Muscle layer of colon (tissue), 2 donors: ENCODE results near the gene PITPNM2.

ENCODE experiments used
- H3K27ac ChIP-seq: one replicate; pipeline ENCODE4 v1.7.0; 2013; ENCODE audit warnings: low read depth, mild to moderate bottlenecking, low read length, moderate library complexity
- H3K27me3 ChIP-seq, 2 donors: one replicate each; pipeline ENCODE4 v1.7.0; 2013; ENCODE audit warnings: low read length in 2 of 2, mild to moderate bottlenecking in 2 of 2; ENCODE audit not compliant: insufficient read depth in 2 of 2, control insufficient read depth in 1 of 2
- H3K36me3 ChIP-seq: one replicate; pipeline ENCODE4 v1.7.0; 2013; ENCODE audit warnings: mild to moderate bottlenecking, low read length; ENCODE audit not compliant: insufficient read depth
- H3K4me1 ChIP-seq: one replicate; pipeline ENCODE4 v1.7.0; 2013; ENCODE audit warnings: mild to moderate bottlenecking, low read length; ENCODE audit not compliant: insufficient read depth
- H3K4me3 ChIP-seq, 2 donors: one replicate each; pipeline ENCODE4 v1.7.0; 2013; ENCODE audit warnings: low read length in 2 of 2, low read depth in 1 of 2, mild to moderate bottlenecking in 1 of 2, moderate library complexity in 1 of 2
- H3K9ac ChIP-seq: one replicate; pipeline ENCODE4 v1.7.0; 2013; ENCODE audit warnings: low read length
- H3K9me3 ChIP-seq: one replicate; pipeline ENCODE4 v1.7.0; 2013; ENCODE audit warnings: mild to moderate bottlenecking, low read length
- donor health status: abdominal sarcoma.
- donor health status: Adenocarcinoma of cecum.

The PITPNM2 gene

DNA sequence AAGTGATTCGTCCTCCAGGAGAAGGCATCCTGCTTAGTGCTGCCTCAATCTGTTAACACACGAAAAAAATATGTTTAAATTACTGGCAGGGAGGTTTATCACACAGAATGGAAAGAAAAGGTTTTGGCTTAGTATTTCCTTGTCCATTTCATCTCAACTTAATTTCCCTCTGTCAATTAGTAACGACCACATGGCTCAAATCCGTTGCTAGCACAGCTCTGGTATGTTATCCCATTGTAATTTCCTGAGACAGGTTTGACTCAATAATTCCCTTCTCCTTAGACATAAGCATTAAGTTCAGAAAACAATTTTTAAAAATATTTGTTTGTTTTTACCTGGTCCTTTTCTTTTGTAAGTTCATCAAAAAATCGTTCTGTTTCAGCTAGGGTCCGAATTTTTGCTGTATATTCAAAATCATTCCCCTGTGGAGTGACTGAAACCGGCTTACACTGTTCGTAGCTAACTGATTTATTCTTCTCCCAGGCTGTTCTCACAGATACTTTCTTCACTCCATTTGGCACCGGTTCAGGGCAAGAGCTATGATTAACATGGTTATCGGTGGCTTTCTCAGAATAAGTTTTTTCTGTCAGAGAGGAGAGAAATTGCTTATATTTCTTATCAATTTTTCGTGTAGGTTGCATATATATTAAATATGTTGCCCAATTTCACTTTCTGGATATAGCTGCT is 10.1 kb upstream of the PITPNM2 start:
- peaks cover 10% of the 10 kb centered on the region for H3K36me3 ChIP-seq
- H3K27ac ChIP-seq: no peak overlapping the region

DNA sequence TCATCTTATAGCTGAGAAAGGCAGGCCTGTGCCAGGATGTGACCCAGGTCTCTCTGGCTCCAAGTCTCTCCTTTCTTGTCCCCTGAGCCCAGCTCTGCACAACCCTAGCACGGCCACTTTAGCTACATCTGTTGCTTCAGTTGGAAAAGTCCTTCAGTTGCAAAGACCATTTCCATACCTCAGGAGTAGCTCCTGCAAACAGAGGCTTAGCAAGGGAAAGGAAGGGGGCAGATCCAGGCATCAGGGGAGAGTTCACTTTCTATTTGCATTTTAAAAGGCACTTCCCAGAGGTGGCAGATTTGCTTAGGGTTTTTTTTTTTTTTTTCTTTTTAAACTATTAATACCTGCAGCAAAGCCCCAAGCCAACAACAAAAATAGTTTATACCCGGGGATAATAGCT is 3.0 kb upstream of the PITPNM2 start:
- no peak overlapping the region for H3K9ac ChIP-seq
- H3K9me3 ChIP-seq: no peaks in the 10 kb centered on the region
- no peak overlapping the region for H3K27ac ChIP-seq
- no peaks in the 10 kb centered on the region for H3K36me3 ChIP-seq
- no peak overlapping the region for H3K4me3 ChIP-seq
- H3K27me3 ChIP-seq: no peaks in the 10 kb centered on the region
- peaks cover 12% of the 10 kb centered on the region for H3K4me1 ChIP-seq

More for the DNA sequence above, 10.1 kb upstream of the PITPNM2 start:
- Histone ChIP-seq H3K9me3 (no peaks in the 10 kb centered on the region), H3K27me3 (no peaks in the 10 kb centered on the region), H3K9ac (no peak overlapping the region), H3K4me3 (no peak overlapping the region), H3K4me1 (no peaks in the 10 kb centered on the region)

DNA sequence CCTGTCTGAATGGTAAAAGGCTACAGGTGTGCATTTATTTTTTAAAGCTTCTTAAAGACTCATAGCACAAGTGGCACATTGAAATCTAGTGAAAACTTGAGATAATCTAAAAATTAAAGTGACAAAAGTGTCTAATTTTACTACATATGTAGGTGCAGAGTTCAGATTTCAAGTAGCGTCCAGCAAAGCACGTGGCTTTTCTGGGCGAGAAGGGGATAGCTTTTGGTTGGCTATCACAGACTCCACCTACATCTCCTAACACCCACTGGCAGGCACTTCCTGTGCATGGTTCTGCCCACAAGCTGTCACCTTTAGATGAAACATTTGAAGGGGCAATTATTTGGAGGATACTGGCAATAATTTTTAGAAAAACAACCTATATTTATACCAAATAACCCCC is 1.9 kb upstream of the PITPNM2 start:
- Histone ChIP-seq H3K4me1 (peaks cover 13% of the 10 kb centered on the region), H3K27ac (no peak overlapping the region), H3K9me3 (no peaks in the 10 kb centered on the region), H3K36me3 (peaks cover 4% of the 10 kb centered on the region), H3K4me3 (no peak overlapping the region), H3K9ac (no peak overlapping the region), H3K27me3 (no peaks in the 10 kb centered on the region)

DNA sequence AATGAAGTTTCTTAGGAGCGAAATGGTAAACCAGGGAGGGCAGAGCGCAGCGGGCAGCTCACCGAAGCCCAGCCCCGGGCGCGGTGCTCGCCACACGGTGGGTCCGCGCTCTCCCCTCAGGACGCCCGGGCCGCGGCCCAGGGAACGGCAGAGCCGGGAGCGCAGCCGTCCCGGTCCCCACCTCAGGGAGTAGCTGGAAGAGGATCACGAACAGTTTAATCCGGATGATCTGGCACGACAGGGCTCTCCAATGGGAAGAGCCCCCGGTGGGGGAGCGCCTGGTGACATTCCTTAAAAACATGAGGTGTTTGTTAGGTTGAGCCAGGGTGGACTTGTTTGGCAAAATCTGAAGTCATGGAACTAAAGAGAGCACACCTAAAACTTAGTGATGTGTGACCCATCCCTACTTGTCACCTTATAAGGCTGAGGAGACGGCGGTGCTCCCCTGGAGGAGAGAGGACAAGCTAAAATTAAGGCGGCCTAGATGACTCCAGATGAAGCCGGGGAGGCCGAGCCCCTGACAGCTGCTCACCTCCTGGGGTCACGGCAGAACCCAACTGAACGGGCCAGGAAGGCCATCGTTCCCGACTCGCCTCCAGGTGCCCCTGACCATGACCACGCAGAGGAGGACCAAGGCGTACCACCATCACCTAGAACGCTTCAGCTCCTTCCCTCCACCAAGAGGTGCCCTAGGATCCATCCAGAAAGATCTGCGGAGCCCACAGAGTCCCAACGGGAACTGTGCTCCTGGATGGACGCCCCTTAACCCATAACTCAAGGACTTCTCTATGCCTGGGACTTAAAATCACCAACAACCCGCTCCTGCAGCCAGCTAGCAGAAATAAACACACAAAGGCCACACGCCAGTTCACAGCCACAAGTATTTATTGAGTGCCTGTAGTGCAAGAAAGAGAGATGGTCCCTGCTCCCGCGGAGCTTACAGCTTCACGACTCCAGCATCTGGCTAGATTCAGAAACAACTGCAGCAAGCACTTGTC is 866 bp upstream of the PITPNM2 start:
- Histone ChIP-seq H3K27me3 (no peaks in the 10 kb centered on the region), H3K27ac (peak overlapping the region; percentile 76), H3K36me3 (peaks cover 4% of the 10 kb centered on the region), H3K9ac (peak overlapping the region; percentile 67), H3K9me3 (no peaks in the 10 kb centered on the region), H3K4me1 (peaks cover 13% of the 10 kb centered on the region), H3K4me3 (peak overlapping the region; percentile 73 to 76)

DNA sequence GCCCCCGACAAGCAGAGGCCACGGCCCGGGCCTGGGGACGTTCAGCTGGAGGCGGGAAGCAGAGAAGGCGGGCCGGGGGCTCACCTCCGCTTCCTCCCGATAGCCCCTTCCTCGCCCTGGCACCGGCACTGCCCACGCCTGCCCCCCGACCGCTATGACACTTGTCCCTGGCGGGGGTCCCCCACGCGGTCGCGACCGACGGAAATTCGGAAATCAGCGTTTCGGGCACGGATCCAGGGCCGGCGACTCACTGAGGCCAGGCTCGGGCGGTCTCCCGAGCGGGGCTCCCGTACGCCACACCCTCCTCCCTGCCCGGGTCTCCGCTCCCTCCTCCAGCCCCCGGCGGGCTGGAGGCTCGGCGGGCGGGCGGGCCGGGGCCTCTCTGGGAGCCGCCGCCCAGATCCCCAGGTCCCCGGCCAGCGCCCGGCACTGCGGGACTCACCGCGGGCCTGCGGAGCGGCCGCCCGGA is 581 bp downstream of the PITPNM2 start:
- Histone ChIP-seq H3K36me3 (peaks cover 4% of the 10 kb centered on the region), H3K4me1 (peaks cover 13% of the 10 kb centered on the region), H3K4me3 (peak overlapping the region; percentile 61 to 69), H3K9me3 (no peaks in the 10 kb centered on the region), H3K27me3 (no peaks in the 10 kb centered on the region), H3K9ac (peak overlapping the region; percentile 22), H3K27ac (peak overlapping the region; percentile 84)

DNA sequence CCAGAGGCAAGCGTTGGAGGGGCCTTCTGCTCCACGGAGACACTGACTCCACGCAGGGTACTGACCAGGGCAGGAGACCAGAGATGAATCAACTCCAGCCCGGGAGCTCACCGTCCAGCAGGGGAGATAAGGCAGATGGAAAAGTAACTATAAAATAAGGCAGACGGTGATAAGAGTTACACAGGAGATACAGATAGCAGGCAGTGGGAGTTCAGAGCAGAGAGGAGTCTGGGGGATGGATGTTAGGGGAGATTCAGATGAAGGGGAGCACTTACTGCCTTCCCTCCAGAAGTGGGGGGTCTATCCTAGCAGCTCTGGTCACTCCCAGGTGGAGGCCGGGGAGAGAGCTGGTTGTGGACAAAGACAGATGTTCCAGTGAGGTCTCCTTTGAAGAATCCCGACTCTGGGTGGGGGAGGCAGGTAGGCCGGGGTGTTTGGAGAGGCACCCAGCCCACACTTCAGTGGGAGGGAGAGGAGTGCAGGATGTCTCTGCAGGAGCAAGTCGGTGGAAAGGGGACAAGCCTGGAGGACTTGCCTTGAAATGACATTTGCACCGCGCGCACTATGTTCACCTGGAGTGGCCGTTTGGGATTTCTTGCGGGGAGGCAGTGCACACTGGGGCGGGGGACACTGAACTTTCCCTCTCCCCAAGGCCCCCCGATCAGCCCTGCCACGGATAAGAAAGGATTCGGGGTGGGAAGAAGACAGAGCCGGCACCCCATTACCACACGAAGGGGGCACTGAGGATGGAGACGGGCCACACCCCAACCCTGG is 1.2 kb downstream of the PITPNM2 start:
- Histone ChIP-seq H3K36me3 (peaks cover 4% of the 10 kb centered on the region), H3K4me3 (peak overlapping the region; percentile 61 to 69), H3K4me1 (peaks cover 13% of the 10 kb centered on the region), H3K9ac (peak overlapping the region; percentile 22), H3K27me3 (no peaks in the 10 kb centered on the region), H3K27ac (peak overlapping the region; percentile 84), H3K9me3 (no peaks in the 10 kb centered on the region)

DNA sequence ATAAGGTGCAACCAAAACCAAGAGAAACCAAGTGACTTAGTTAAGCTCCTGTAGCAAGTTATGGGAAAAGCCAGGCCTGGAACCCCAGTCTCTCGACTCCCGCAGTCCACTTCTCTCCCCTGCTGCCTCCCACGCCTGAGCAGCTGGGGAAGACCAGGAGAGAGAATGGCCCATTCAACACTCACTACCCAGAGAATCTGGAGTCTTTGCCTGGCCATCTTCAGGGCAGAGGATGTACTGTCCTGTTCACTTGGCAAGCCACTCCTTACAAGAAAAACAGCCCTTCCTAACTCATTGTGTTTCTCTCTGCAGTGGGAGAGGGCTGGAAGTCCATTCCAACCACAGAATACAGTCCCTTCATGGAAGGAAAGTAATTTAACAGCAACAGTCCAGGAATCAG is 1.8 kb downstream of the PITPNM2 start:
- Histone ChIP-seq H3K27ac (peak overlapping the region; percentile 63), H3K9ac (no peak overlapping the region), H3K27me3 (no peaks in the 10 kb centered on the region), H3K9me3 (no peaks in the 10 kb centered on the region), H3K4me1 (peaks cover 13% of the 10 kb centered on the region), H3K36me3 (peaks cover 4% of the 10 kb centered on the region), H3K4me3 (peak overlapping the region in 1 of 2 donors; percentile 61)

DNA sequence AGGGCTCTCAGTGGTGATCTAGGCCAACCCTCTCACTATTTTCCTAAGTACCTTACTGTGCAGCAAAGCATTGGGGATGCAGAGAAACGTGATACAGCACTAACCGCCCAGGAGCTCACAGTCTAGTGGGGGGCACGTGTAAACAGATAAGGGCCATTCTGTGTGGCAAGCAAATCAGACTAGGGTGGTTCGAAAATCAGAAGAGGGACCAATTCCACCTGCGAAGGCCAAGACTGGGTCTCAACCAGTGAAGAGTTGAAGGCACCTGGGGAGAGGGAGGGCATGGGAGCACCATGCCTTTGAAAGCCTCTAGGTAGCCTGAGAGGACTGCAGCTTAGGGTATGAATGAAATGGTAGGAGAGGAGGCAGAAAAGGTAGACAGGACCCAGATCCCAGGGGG is 2.2 kb downstream of the PITPNM2 start:
- H3K9ac ChIP-seq: no peak overlapping the region
- no peak overlapping the region for H3K4me3 ChIP-seq
- peaks cover 15% of the 10 kb centered on the region for H3K4me1 ChIP-seq
- H3K36me3 ChIP-seq: peaks cover 4% of the 10 kb centered on the region
- no peaks in the 10 kb centered on the region for H3K9me3 ChIP-seq
- H3K27ac ChIP-seq: no peak overlapping the region
- no peaks in the 10 kb centered on the region for H3K27me3 ChIP-seq

DNA sequence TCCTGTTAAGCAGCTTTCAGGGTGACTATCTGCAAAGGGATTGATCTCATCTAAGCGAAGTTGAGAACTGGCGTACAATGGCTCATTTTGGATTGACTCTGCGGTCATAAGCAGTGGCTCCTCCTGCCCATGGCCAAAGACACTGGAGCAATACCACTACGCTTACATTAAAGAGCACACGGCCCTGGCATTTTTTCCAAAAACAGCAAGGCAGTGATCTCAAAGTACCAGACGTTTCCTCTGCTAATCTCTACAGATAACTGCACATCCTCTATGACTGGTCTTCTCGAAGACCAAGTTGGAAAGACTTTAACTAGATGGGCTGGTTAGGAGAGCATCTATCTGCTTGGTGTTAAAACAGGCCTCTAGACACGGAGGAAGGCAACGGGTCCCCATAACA is 2.7 kb downstream of the PITPNM2 start:
- Histone ChIP-seq H3K9me3 (no peaks in the 10 kb centered on the region), H3K9ac (no peak overlapping the region), H3K27me3 (no peaks in the 10 kb centered on the region), H3K4me1 (peaks cover 20% of the 10 kb centered on the region), H3K27ac (no peak overlapping the region), H3K36me3 (peaks cover 4% of the 10 kb centered on the region), H3K4me3 (no peak overlapping the region)

DNA sequence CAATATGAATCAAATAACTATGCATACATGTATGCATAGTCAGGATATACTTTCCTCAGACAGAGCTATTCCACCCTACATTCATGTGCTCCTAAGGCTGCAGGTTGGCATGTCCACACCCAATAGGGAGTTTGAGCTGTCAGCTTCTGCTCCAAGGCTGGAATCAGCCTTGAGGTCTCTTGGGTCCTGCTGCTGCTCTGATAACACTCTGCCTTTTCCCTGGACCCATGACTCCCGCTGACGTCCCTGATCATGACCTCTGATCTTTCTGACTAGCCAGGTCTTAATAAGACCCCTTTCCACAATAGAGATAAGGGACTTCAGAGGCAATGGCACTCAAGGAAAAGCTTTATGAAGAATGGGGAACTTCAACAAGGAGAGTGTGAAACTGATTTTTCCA is 5.7 kb downstream of the PITPNM2 start:
- H3K36me3 ChIP-seq: peaks cover 4% of the 10 kb centered on the region

More for the DNA sequence above, 5.7 kb downstream of the PITPNM2 start:
- Histone ChIP-seq H3K4me3 (no peak overlapping the region), H3K27ac (no peak overlapping the region), H3K9ac (no peak overlapping the region), H3K9me3 (no peaks in the 10 kb centered on the region), H3K4me1 (peaks cover 46% of the 10 kb centered on the region), H3K27me3 (no peaks in the 10 kb centered on the region)
